ENCODE measurements around the gene TNRC18.

GRCh38 chr7:5396542-5396941 is 27.1 kb downstream of the TNRC18 start:
- no peak for TF ChIP-seq CTCF (IDR thresholded peaks at IDR 0.05; ENCODE audit: poor library complexity, severe bottlenecking)
- no peak for TF ChIP-seq EZH2 (IDR thresholded peaks at IDR 0.05; ENCODE audit: borderline replicate concordance, insufficient read depth, low read length, poor library complexity, severe bottlenecking)
- TF ChIP-seq RAD21 (conservative IDR thresholded peaks at IDR 0.05) = no peak
- TF ChIP-seq EP300 (conservative IDR thresholded peaks at IDR 0.05; ENCODE audit: poor library complexity, severe bottlenecking) = no peak
- no peak for TF ChIP-seq POLR2AphosphoS5 (IDR thresholded peaks at IDR 0.05)
- TF ChIP-seq, protein P1, sequence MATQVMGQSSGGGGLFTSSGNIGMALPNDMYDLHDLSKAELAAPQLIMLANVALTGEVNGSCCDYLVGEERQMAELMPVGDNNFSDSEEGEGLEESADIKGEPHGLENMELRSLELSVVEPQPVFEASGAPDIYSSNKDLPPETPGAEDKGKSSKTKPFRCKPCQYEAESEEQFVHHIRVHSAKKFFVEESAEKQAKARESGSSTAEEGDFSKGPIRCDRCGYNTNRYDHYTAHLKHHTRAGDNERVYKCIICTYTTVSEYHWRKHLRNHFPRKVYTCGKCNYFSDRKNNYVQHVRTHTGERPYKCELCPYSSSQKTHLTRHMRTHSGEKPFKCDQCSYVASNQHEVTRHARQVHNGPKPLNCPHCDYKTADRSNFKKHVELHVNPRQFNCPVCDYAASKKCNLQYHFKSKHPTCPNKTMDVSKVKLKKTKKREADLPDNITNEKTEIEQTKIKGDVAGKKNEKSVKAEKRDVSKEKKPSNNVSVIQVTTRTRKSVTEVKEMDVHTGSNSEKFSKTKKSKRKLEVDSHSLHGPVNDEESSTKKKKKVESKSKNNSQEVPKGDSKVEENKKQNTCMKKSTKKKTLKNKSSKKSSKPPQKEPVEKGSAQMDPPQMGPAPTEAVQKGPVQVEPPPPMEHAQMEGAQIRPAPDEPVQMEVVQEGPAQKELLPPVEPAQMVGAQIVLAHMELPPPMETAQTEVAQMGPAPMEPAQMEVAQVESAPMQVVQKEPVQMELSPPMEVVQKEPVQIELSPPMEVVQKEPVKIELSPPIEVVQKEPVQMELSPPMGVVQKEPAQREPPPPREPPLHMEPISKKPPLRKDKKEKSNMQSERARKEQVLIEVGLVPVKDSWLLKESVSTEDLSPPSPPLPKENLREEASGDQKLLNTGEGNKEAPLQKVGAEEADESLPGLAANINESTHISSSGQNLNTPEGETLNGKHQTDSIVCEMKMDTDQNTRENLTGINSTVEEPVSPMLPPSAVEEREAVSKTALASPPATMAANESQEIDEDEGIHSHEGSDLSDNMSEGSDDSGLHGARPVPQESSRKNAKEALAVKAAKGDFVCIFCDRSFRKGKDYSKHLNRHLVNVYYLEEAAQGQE (IDR thresholded peaks at IDR 0.05; ENCODE audit: borderline replicate concordance) = no peak
- no peak for TF ChIP-seq TAF1 (IDR thresholded peaks at IDR 0.05; ENCODE audit: low read depth)
